Measurements from ENCODE around the gene TMOD3.

TMOD3 gene

GRCh38 chr15:51869060-51869421 is 39.6 kb downstream of the TMOD3 start:
- TF ChIP-seq CTCF (conservative IDR thresholded peaks at IDR 0.05; ENCODE audit: control insufficient read depth, insufficient read depth, low read depth, low read length), result no peak
- no peak overlapping the region for H3K4me3 ChIP-seq (ENCODE audit: control insufficient read depth, low read depth, low read length)
- DNase-seq (ENCODE audit: low read depth), result peak; percentile 80

- no peak for TF ChIP-seq CTCF (conservative IDR thresholded peaks at IDR 0.05; ENCODE audit: control insufficient read depth, insufficient read depth, low read depth, low read length)
- no peak for DNase-seq (ENCODE audit: low read depth)
- H3K4me3 ChIP-seq (ENCODE audit: control insufficient read depth, low read depth, low read length), result no peak overlapping the region
Observed at GRCh38 chr15:51870774-51871173, 41.3 kb downstream of the TMOD3 start.

GRCh38 chr15:51874751-51875644 is 45.5 kb downstream of the TMOD3 start:
- peak; percentile 99 for DNase-seq (ENCODE audit: low read depth)
- peak overlapping the region; percentile 21 for H3K4me3 ChIP-seq (ENCODE audit: control insufficient read depth, low read depth, low read length)
- no peak for TF ChIP-seq CTCF (conservative IDR thresholded peaks at IDR 0.05; ENCODE audit: control insufficient read depth, insufficient read depth, low read depth, low read length)

GRCh38 chr15:51876169-51876568 is 46.7 kb downstream of the TMOD3 start:
- no peak for TF ChIP-seq CTCF (conservative IDR thresholded peaks at IDR 0.05; ENCODE audit: control insufficient read depth, insufficient read depth, low read depth, low read length)
- H3K4me3 ChIP-seq (ENCODE audit: control insufficient read depth, low read depth, low read length), result no peak overlapping the region
- DNase-seq (ENCODE audit: low read depth), result no peak

GRCh38 chr15:51878446-51879386 is 49.3 kb downstream of the TMOD3 start:
- peak; percentile 64 for DNase-seq (ENCODE audit: low read depth)
- no peak overlapping the region for H3K4me3 ChIP-seq (ENCODE audit: control insufficient read depth, low read depth, low read length)
- TF ChIP-seq CTCF (conservative IDR thresholded peaks at IDR 0.05; ENCODE audit: control insufficient read depth, insufficient read depth, low read depth, low read length), result no peak

- peak; percentile 90 for DNase-seq (ENCODE audit: low read depth)
- TF ChIP-seq CTCF (conservative IDR thresholded peaks at IDR 0.05; ENCODE audit: control insufficient read depth, insufficient read depth, low read depth, low read length), result no peak
- H3K4me3 ChIP-seq (ENCODE audit: control insufficient read depth, low read depth, low read length), result no peak overlapping the region
Observed at GRCh38 chr15:51879555-51879954, 50.1 kb downstream of the TMOD3 start.

Data from fibroblast of mammary gland (primary cell).